Measurements from ENCODE around the gene MRPL2. TPM values are rescaled to one million over a fixed set of nuclear protein-coding genes. Genes with fewer than 3 reads are reported as not detected.

MRPL2 gene
- total RNA-seq, 2 donors from 2014 or later: 51.6 to 65.2 TPM

DNA sequence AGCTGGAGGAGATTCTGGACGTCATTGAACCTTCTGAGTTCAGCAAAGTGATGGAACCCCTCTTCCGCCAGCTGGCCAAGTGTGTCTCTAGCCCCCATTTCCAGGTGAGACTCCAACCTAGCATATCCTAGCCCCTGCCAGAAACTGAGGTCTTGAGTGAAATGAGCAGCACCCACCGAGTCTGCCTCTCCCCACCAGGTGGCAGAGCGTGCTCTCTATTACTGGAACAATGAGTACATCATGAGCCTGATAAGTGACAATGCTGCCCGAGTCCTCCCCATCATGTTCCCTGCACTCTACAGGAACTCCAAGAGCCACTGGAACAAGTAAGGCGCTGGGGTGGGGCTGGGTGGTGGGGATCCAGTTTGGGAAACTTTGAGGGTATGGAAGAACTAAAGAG is 50.1 kb downstream of the MRPL2 start:
- peaks cover 70% of the 10 kb centered on the region for H3K36me3 ChIP-seq (ENCODE audit: control insufficient read depth, insufficient read depth, low read length)
- WGBS, 2 experiments (ENCODE audit: insufficient coverage in 1 of 2, insufficient read length in 1 of 2): 81 to 96% methylated on average over 4 to 6 of the region's 6 CpGs
- H3K9me3 Mint-ChIP-seq: no peaks in the 10 kb centered on the region
- no peak overlapping the region for H3K9ac ChIP-seq (ENCODE audit: extremely low read depth, low read length, poor library complexity, severe bottlenecking)
- H3K27me3 Mint-ChIP-seq (ENCODE audit: insufficient read depth): no peaks in the 10 kb centered on the region
- H3K4me3 Mint-ChIP-seq: no peak overlapping the region
- H3K4me1 Mint-ChIP-seq: peaks cover 12% of the 10 kb centered on the region
- peak overlapping the region; percentile 13 for H3K27ac Mint-ChIP-seq
- DNase-seq: peak; percentile 76
- peaks cover 8% of the 10 kb centered on the region for H3K4me1 ChIP-seq (ENCODE audit: control insufficient read depth, insufficient read depth, low read length)
- H3K27ac ChIP-seq (ENCODE audit: low read depth, low read length): no peak overlapping the region
- H3K9me3 ChIP-seq (ENCODE audit: control insufficient read depth, low read length): no peaks in the 10 kb centered on the region
- H3K27me3 ChIP-seq (ENCODE audit: control insufficient read depth, insufficient read depth, low read length, poor library complexity, severe bottlenecking): no peaks in the 10 kb centered on the region
- H3K36me3 Mint-ChIP-seq (ENCODE audit: low read depth): peaks cover 66% of the 10 kb centered on the region
- no peak overlapping the region for H3K4me3 ChIP-seq (ENCODE audit: low read length)
- TF ChIP-seq, protein P1, sequence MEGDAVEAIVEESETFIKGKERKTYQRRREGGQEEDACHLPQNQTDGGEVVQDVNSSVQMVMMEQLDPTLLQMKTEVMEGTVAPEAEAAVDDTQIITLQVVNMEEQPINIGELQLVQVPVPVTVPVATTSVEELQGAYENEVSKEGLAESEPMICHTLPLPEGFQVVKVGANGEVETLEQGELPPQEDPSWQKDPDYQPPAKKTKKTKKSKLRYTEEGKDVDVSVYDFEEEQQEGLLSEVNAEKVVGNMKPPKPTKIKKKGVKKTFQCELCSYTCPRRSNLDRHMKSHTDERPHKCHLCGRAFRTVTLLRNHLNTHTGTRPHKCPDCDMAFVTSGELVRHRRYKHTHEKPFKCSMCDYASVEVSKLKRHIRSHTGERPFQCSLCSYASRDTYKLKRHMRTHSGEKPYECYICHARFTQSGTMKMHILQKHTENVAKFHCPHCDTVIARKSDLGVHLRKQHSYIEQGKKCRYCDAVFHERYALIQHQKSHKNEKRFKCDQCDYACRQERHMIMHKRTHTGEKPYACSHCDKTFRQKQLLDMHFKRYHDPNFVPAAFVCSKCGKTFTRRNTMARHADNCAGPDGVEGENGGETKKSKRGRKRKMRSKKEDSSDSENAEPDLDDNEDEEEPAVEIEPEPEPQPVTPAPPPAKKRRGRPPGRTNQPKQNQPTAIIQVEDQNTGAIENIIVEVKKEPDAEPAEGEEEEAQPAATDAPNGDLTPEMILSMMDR (conservative IDR thresholded peaks at IDR 0.05): peak; percentile 69

DNA sequence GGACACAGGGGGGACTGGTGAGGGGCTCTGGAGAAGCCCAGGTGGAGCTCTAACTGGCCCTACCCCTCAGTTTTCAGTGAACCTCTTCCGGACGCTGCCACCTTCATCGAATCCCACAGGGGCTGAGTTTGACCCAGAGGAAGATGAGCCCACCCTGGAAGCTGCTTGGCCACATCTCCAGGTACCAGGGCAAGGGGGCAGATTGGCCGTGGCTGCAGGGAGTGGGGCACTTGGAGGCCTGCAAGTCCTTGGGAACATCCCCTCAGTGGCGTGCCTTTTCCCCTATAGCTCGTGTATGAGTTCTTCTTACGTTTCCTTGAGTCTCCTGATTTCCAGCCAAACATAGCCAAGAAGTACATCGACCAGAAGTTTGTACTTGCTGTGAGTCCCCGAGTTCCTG is 52.1 kb downstream of the MRPL2 start:
- peaks cover 62% of the 10 kb centered on the region for H3K36me3 ChIP-seq (ENCODE audit: control insufficient read depth, insufficient read depth, low read length)
- no peak overlapping the region for H3K9ac ChIP-seq (ENCODE audit: extremely low read depth, low read length, poor library complexity, severe bottlenecking)
- peaks cover 3% of the 10 kb centered on the region for H3K4me1 ChIP-seq (ENCODE audit: control insufficient read depth, insufficient read depth, low read length)
- TF ChIP-seq, protein P1 (conservative IDR thresholded peaks at IDR 0.05): no peak
- Mint-ChIP-seq H3K36me3 (ENCODE audit: low read depth) (peaks cover 64% of the 10 kb centered on the region), H3K4me3 (no peak overlapping the region), H3K9me3 (no peaks in the 10 kb centered on the region), H3K4me1 (no peaks in the 10 kb centered on the region), H3K27ac (no peak overlapping the region), H3K27me3 (ENCODE audit: insufficient read depth) (no peaks in the 10 kb centered on the region)
- no peak for DNase-seq
- H3K27ac ChIP-seq (ENCODE audit: low read depth, low read length): no peak overlapping the region
- WGBS, 2 experiments (ENCODE audit: insufficient coverage in 1 of 2, insufficient read length in 1 of 2): 92 to 95% methylated on average over 8 to 9 of the region's 9 CpGs
- H3K9me3 ChIP-seq (ENCODE audit: control insufficient read depth, low read length): no peaks in the 10 kb centered on the region
- no peak overlapping the region for H3K4me3 ChIP-seq (ENCODE audit: low read length)
- no peaks in the 10 kb centered on the region for H3K27me3 ChIP-seq (ENCODE audit: control insufficient read depth, insufficient read depth, low read length, poor library complexity, severe bottlenecking)

DNA sequence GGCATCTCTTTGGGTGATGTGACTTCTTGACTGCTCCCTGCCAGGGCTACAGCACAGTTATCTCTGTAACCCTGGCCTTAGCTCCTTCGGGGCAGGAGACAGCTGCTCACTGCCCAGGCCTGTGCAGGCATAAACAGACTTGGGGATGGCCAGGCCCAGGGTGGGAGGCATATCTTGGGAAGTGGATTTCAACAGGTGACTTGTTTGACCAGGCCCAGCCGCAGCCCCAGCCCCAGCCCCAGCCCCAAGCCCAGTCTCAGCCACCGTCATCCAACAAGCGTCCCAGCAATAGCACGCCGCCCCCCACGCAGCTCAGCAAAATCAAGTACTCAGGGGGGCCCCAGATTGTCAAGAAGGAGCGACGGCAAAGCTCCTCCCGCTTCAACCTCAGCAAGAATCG is 53.0 kb downstream of the MRPL2 start:
- Histone ChIP-seq H3K27ac (ENCODE audit: low read depth, low read length) (no peak overlapping the region), H3K4me1 (ENCODE audit: control insufficient read depth, insufficient read depth, low read length) (no peaks in the 10 kb centered on the region), H3K9me3 (ENCODE audit: control insufficient read depth, low read length) (no peaks in the 10 kb centered on the region), H3K36me3 (ENCODE audit: control insufficient read depth, insufficient read depth, low read length) (peaks cover 53% of the 10 kb centered on the region), H3K27me3 (ENCODE audit: control insufficient read depth, insufficient read depth, low read length, poor library complexity, severe bottlenecking) (no peaks in the 10 kb centered on the region), H3K9ac (ENCODE audit: extremely low read depth, low read length, poor library complexity, severe bottlenecking) (no peak overlapping the region), H3K4me3 (ENCODE audit: low read length) (no peak overlapping the region)
- H3K4me1 Mint-ChIP-seq: no peaks in the 10 kb centered on the region
- DNase-seq: no peak
- H3K36me3 Mint-ChIP-seq (ENCODE audit: low read depth): peaks cover 59% of the 10 kb centered on the region
- H3K4me3 Mint-ChIP-seq: no peak overlapping the region
- 94% methylated on average over 11 of the region's 11 CpGs for WGBS, 2 experiments (ENCODE audit: insufficient coverage in 1 of 2, insufficient read length in 1 of 2)
- H3K27ac Mint-ChIP-seq: no peak overlapping the region
- no peaks in the 10 kb centered on the region for H3K9me3 Mint-ChIP-seq
- TF ChIP-seq, protein P1 (conservative IDR thresholded peaks at IDR 0.05): no peak
- H3K27me3 Mint-ChIP-seq (ENCODE audit: insufficient read depth): no peaks in the 10 kb centered on the region

Measured in endodermal cell (in vitro differentiated cells).